NCI-H2171 treated with DMSO at 0.1 percent for 48 hours (cell line): ENCODE data around the gene GET4.
"Not testable (repeated sequence)": the region's sequence is repeated elsewhere in the genome, so short reads cannot be mapped to it uniquely, and the experiment has no call there.

ENCODE experiments used
- DNase-seq: peaks from one replicate; lab custom pipeline; 2025; lab: John Stamatoyannopoulos, UW

GET4 gene

GRCh38 chr7:871900-872537 is 4.3 kb upstream of the GET4 start:
- no peak for DNase-seq

GRCh38 chr7:872685-873084 is 3.7 kb upstream of the GET4 start:
- DNase-seq, result not testable (repeated sequence)

DNA sequence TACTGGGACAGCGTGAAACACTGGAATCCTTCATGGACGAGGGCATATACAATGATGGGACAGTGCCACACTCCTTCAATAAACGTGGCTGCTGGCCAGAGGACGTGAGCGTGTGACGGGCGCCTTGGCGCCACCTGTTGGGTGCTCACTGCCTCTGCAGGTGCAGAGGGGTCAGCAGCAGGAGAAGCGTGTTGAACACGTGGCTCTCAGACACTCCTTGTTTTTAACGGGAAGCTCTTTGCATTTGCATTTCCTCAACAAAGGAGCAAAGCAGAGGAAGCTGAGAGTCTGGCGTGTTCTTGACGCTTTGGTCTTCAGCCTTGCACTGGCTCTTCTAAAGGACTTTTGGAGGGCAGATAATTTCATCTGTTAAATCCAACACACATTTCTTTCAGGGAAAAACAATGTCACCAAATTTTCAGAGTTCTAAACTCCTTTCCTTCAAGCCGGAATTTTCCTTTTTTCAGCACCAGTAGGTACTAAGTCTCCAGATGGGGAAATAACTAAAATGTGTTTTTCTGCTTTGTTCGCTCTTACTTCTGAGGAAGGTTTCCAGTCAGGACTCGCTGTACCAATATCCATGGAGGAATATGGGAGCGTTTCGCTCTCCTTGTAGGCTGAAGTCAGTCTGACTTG is 2.9 kb upstream of the GET4 start:
- DNase-seq, result peak; percentile 70

- DNase-seq, result no peak
Measured at GRCh38 chr7:874031-874749, 2.2 kb upstream of the GET4 start.

GRCh38 chr7:875051-875450 is 1.3 kb upstream of the GET4 start:
- no peak for DNase-seq

GRCh38 chr7:875476-876076 is 778 bp upstream of the GET4 start:
- no peak for DNase-seq

DNA sequence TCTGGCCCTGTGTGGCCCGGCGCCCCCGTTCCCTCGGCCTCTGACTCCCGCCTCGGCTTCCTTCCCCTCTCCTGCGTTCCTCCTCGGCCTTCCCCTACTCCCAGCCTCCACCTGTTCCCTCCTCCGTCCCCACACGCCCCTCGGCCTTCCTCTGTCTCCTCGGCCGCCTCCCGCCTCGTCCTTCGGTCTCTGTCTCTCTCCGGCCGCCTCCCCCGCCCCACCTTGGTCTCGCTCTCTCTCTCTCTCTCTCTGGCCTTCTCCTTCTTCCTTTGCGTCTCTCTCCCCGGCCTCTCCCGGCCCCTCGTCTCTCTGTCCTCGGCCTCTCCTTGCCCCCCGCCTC is 588 bp downstream of the GET4 start:
- no peak for DNase-seq

- DNase-seq, result no peak
Measured at GRCh38 chr7:877312-878232, 1.2 kb downstream of the GET4 start.

GRCh38 chr7:879093-879492 is 2.7 kb downstream of the GET4 start:
- DNase-seq, result no peak

DNA sequence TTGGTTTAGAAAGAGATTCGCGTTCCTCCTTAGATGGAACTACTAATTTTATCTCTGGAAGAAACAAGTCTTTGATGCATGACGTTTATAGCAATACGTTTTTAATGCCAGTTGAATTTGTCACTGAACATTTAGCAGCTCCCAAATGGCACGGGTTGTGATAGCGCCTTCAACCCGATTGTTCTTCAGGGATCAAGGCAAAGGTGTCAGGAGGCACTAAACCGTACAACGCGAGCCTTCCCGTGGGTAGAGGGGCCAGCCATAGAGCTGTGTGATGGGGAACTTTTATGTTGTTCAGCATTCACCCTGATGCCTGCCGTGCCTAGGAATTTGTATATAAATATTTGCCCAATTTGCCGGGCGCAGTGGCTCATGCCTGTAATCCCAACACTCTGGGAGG is 3.4 kb downstream of the GET4 start:
- DNase-seq, result no peak

GRCh38 chr7:880450-880849 is 4.1 kb downstream of the GET4 start:
- no peak for DNase-seq

- no peak for DNase-seq
Measured at GRCh38 chr7:881441-882234, 5.3 kb downstream of the GET4 start.

- no peak for DNase-seq
Measured at GRCh38 chr7:882336-883035, 6.1 kb downstream of the GET4 start.

GRCh38 chr7:883055-884021 is 7.0 kb downstream of the GET4 start:
- no peak for DNase-seq

- no peak for DNase-seq
Measured at GRCh38 chr7:884191-885003, 8.0 kb downstream of the GET4 start.

- no peak for DNase-seq
Measured at GRCh38 chr7:885261-885892, 9.0 kb downstream of the GET4 start.

GRCh38 chr7:885893-886625 is 9.7 kb downstream of the GET4 start:
- no peak for DNase-seq
